IMR-90 (cell line): ENCODE results near the gene RPH3AL. TPM values are rescaled to one million over a fixed set of nuclear protein-coding genes. Genes with fewer than 3 reads are reported as not detected.

Source experiments
- ATAC-seq: fragments of 200-7000 bp; cut with Tn5 transposase; 2 replicates; pipeline ENCODE4 v1.9.1; 2020; ENCODE audit warnings: low read depth, mild to moderate bottlenecking, moderate library complexity
- BruUV-seq: library from RNA; stranded (reverse); fragments of 400-500 nt; replicated peaks from 2 replicates; lab custom pipeline; 2021; lab: Mats Ljungman, UMichigan
- CTCF ChIA-PET: fragments of 300-600 bp; formaldehyde crosslinking; extraction: SDS; loops from one replicate; lab custom pipeline; 2021; ENCODE audit warnings: antibody characterized with exemption; lab: Yijun Ruan, JAX
- POLR2A ChIA-PET: fragments of 300-600 bp; sonication (Branson Sonifier 250); formaldehyde crosslinking; loops from one replicate; lab custom pipeline; 2022; ENCODE audit warnings: antibody characterized with exemption; ENCODE audit not compliant: unreplicated experiment; lab: Charles Lee
- DNase-seq: peaks from one replicate; pipeline ENCODE4 v3.0.0; 2013
- H2AFZ ChIP-seq: replicated peaks from 2 replicates; pipeline ENCODE3; 2013; ENCODE audit warnings: low read length, mild to moderate bottlenecking; ENCODE audit not compliant: poor library complexity
- H2AK5ac ChIP-seq: 2 replicates; pipeline ENCODE4 v1.6.1; 2013; ENCODE audit warnings: low read depth, low read length, inconsistent platforms
- H2AK9ac ChIP-seq: replicated peaks from 2 replicates; pipeline ENCODE3; 2013; ENCODE audit warnings: mild to moderate bottlenecking, low read depth, low read length, moderate library complexity; ENCODE audit not compliant: poor library complexity
- H2BK120ac ChIP-seq: 2 replicates; pipeline ENCODE4 v1.6.1; 2013; ENCODE audit warnings: low read depth, low read length, inconsistent platforms
- H2BK15ac ChIP-seq: 3 replicates; pipeline ENCODE4 v1.6.1; 2013; ENCODE audit warnings: low read depth, low read length, inconsistent platforms
- H2BK20ac ChIP-seq: 2 replicates; pipeline ENCODE4 v1.6.1; 2013; ENCODE audit warnings: low read depth, mild to moderate bottlenecking, inconsistent platforms, low read length, moderate library complexity
- H2BK5ac ChIP-seq: 2 replicates; pipeline ENCODE4 v1.6.1; 2013; ENCODE audit warnings: mild to moderate bottlenecking, low read depth, low read length, inconsistent platforms; ENCODE audit not compliant: poor library complexity, severe bottlenecking
- H3K14ac ChIP-seq: replicated peaks from 2 replicates; pipeline ENCODE4 v1.6.1; 2013; ENCODE audit warnings: low read depth, low read length, inconsistent platforms
- H3K18ac ChIP-seq: 2 replicates; pipeline ENCODE4 v1.6.1; 2013; ENCODE audit warnings: low read depth, low read length, control low read depth
- H3K23ac ChIP-seq: 2 replicates; pipeline ENCODE4 v1.6.1; 2013; ENCODE audit warnings: low read depth, low read length, inconsistent platforms
- H3K27ac ChIP-seq: 2 replicates; pipeline ENCODE4 v1.5.1; 2013; ENCODE audit warnings: mild to moderate bottlenecking, control low read depth, low read length; ENCODE audit not compliant: insufficient read depth
- H3K27me3 ChIP-seq: 2 replicates; pipeline ENCODE4 v1.6.1; 2013; ENCODE audit warnings: low read length; ENCODE audit not compliant: control insufficient read depth, insufficient read depth
- H3K36me3 ChIP-seq: 2 replicates; pipeline ENCODE4 v1.6.1; 2013; ENCODE audit warnings: low read length, mixed read lengths; ENCODE audit not compliant: control insufficient read depth, insufficient read depth
- H3K4ac ChIP-seq: 2 replicates; pipeline ENCODE4 v1.6.1; 2013; ENCODE audit warnings: low read depth, low read length, inconsistent platforms
- H3K4me1 ChIP-seq: 2 replicates; pipeline ENCODE4 v1.6.1; 2013; ENCODE audit warnings: low read length, mixed read lengths; ENCODE audit not compliant: control insufficient read depth, insufficient read depth
- H3K4me2 ChIP-seq: 2 replicates; pipeline ENCODE4 v1.6.1; 2013; ENCODE audit warnings: low read depth, mild to moderate bottlenecking, control low read depth, low read length, moderate library complexity
- H3K4me3 ChIP-seq: 2 replicates; pipeline ENCODE4 v1.5.1; 2013; ENCODE audit warnings: low read depth, mild to moderate bottlenecking, control low read depth, low read length, moderate library complexity; ENCODE audit not compliant: insufficient read depth
- H3K56ac ChIP-seq: 2 replicates; pipeline ENCODE4 v1.6.1; 2013; ENCODE audit warnings: low read length, inconsistent platforms; ENCODE audit not compliant: insufficient read depth; ENCODE audit errors: extremely low read depth
- H3K79me1 ChIP-seq, 2 experiments: 2 replicates each; pipeline ENCODE4 v1.6.1; 2013; ENCODE audit warnings: low read length in 2 of 2, inconsistent platforms in 1 of 2, low read depth in 1 of 2
- H3K9ac ChIP-seq: 2 replicates; pipeline ENCODE4 v1.6.1; 2013; ENCODE audit warnings: low read depth, low read length, control low read depth
- H3K9me1 ChIP-seq: 2 replicates; pipeline ENCODE4 v1.6.1; 2013; ENCODE audit warnings: low read length, inconsistent platforms; ENCODE audit not compliant: insufficient read depth
- H3K9me3 ChIP-seq: 2 replicates; pipeline ENCODE4 v1.6.1; 2013; ENCODE audit warnings: low read length; ENCODE audit not compliant: control insufficient read depth, insufficient read depth
- H4K20me1 ChIP-seq: 2 replicates; pipeline ENCODE4 v1.6.1; 2013; ENCODE audit warnings: low read length, inconsistent platforms; ENCODE audit not compliant: insufficient read depth
- H4K5ac ChIP-seq: 2 replicates; pipeline ENCODE4 v1.6.1; 2013; ENCODE audit warnings: mild to moderate bottlenecking, low read depth, low read length, control low read depth
- H4K8ac ChIP-seq, 2 experiments: 2 replicates each; pipeline ENCODE4 v1.6.1; 2013; ENCODE audit warnings: low read depth in 2 of 2, low read length in 2 of 2, control low read depth in 1 of 2, inconsistent platforms in 1 of 2
- H4K91ac ChIP-seq: 2 replicates; pipeline ENCODE4 v1.6.1; 2013; ENCODE audit warnings: low read depth, low read length, inconsistent platforms; ENCODE audit not compliant: insufficient read depth
- BHLHE40 ChIP-seq: fragments of 150-350 bp; IDR thresholded peaks from 2 replicates; pipeline ENCODE4 v1.6.1; 2016; ENCODE audit warnings: mild to moderate bottlenecking, low read depth, low read length
- CEBPB ChIP-seq: IDR thresholded peaks from 2 replicates; pipeline ENCODE4 v1.6.1; 2012; ENCODE audit warnings: low read depth, low read length, improper control_type of control experiment
- CHD1 ChIP-seq: IDR thresholded peaks from 2 replicates; pipeline ENCODE4 v1.6.1; 2012; ENCODE audit warnings: low read depth, low read length, improper control_type of control experiment
- FOS ChIP-seq: fragments of 150-350 bp; IDR thresholded peaks from 2 replicates; pipeline ENCODE4 v1.6.1; 2016; ENCODE audit warnings: low read depth, low read length
- MAFK ChIP-seq: IDR thresholded peaks from 2 replicates; pipeline ENCODE4 v1.6.1; 2012; ENCODE audit warnings: low read depth, low read length, improper control_type of control experiment
- MAZ ChIP-seq: IDR thresholded peaks from 2 replicates; pipeline ENCODE4 v1.6.1; 2012; ENCODE audit warnings: low read depth, mild to moderate bottlenecking, low read length, improper control_type of control experiment, moderate library complexity, borderline replicate concordance
- MXI1 ChIP-seq: IDR thresholded peaks from 2 replicates; pipeline ENCODE4 v1.6.1; 2012; ENCODE audit warnings: low read depth, mild to moderate bottlenecking, low read length, moderate library complexity, borderline replicate concordance
- NFE2L2 ChIP-seq: fragments of 150-350 bp; IDR thresholded peaks from 2 replicates; pipeline ENCODE4 v1.6.1; 2016; ENCODE audit warnings: low read depth, mild to moderate bottlenecking, low read length
- POLR2A ChIP-seq: IDR thresholded peaks from 2 replicates; pipeline ENCODE4 v1.6.1; 2012; ENCODE audit warnings: mild to moderate bottlenecking, low read depth, low read length
- RAD21 ChIP-seq: IDR thresholded peaks from 2 replicates; pipeline ENCODE4 v1.6.1; 2012; ENCODE audit warnings: low read length, improper control_type of control experiment
- RCOR1 ChIP-seq: IDR thresholded peaks from 2 replicates; pipeline ENCODE4 v1.6.1; 2012; ENCODE audit warnings: mild to moderate bottlenecking, low read length, improper control_type of control experiment; ENCODE audit not compliant: insufficient replicate concordance
- RFX5 ChIP-seq: IDR thresholded peaks from 2 replicates; pipeline ENCODE4 v1.8.0; 2012; ENCODE audit warnings: low read depth, mild to moderate bottlenecking, low read length, moderate library complexity
- SMC3 ChIP-seq: fragments of 150-350 bp; IDR thresholded peaks from 2 replicates; pipeline ENCODE4 v1.6.1; 2016; ENCODE audit warnings: low read depth, mild to moderate bottlenecking, antibody characterized with exemption, low read length, moderate library complexity
- WGBS, 2 experiments: methylation state at CpG; one replicate each; pipeline versions ENCODE4 v1.1.5 to v1.1.7; 2013; ENCODE audit warnings: missing lambda C conversion rate in 2 of 2; ENCODE audit not compliant: insufficient read length in 1 of 2; ENCODE audit errors: extremely low coverage in 2 of 2; 5-methylcytosine and 5-hydroxymethylcytosine counted together
- dilution Hi-C: fragments of 300-500 bp; cut with HindIII; formaldehyde crosslinking; loops from one replicate; pipeline ENCODE4 v1.14.3; 2018; ENCODE audit warnings: low sequenced_read_pairs; ENCODE audit not compliant: unreplicated experiment
- in situ Hi-C: fragments of 300-500 bp; cut with MboI; formaldehyde crosslinking; loops from 3 replicates; pipeline ENCODE4 v1.14.3; 2019; ENCODE audit warnings: low sequenced_read_pairs, inconsistent platforms, mixed read lengths
- intact Hi-C: fragments of 100-400 bp; cut with micrococcal nuclease; formaldehyde crosslinking; loops from 2 replicates; pipeline ENCODE4 v1.10.0; 2022
- polyA plus RNA-seq, 3 experiments: library from polyadenylated mRNA; depleted of rRNA; stranded (reverse); fragments of >200 nt; gene quantifications; 2 replicates each; pipeline ENCODE4 v1.2.3, GENCODE V29; 2012; ENCODE audit warnings: low replicate concordance in 1 of 3
- total RNA-seq: library from RNA; depleted of rRNA; stranded (reverse); fragments of >200 nt; gene quantifications from 2 replicates; pipeline ENCODE4 v1.2.3, GENCODE V29; 2012
- TF ChIP-seq, protein P1 (sequence below): fragments of 150-350 bp; IDR thresholded peaks from 2 replicates; pipeline ENCODE4 v1.6.1; 2016; ENCODE audit warnings: low read depth, mild to moderate bottlenecking, low read length, moderate library complexity, borderline replicate concordance
- TF ChIP-seq, protein P2 (sequence below): fragments of 150-350 bp; IDR thresholded peaks from 2 replicates; pipeline ENCODE4 v1.6.1; 2017; ENCODE audit warnings: mild to moderate bottlenecking, antibody characterized with exemption, low read length, low read depth
- TF ChIP-seq, protein P3 (sequence below): conservative IDR thresholded peaks from 2 replicates; pipeline ENCODE4 v1.5.1; 2012; ENCODE audit warnings: mild to moderate bottlenecking, low read depth, low read length, improper control_type of control experiment

RPH3AL gene
- total and polyA plus RNA-seq, 2 of the 4 experiments (the other 2 are of a cell fraction) = 1.8 to 2.5 TPM

DNA sequence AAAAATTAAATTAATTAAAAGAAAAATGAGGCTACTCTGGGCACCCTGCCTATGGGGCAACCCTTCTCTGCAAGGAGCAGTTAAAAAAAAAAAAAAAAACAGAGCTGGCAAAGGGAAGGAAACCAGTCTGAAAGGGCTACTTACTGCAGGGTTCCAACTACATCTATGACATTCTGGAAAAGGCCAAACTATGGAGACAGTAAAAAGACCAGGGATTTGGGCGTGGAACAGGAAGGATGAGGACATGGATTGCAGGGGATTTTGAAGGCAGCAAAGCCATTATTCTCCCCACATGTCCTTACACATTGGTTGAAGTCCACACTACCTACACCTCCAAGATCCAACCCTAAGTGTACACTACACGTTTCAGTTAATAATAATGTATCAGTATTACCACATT, 4.6 kb downstream of the RPH3AL start:
- H3K4me1 ChIP-seq = peaks cover 2% of the 10 kb centered on the region; the same call in 1 of the 2 replicates
- no peak overlapping the region for H3K56ac ChIP-seq
- H4K8ac ChIP-seq = no peak overlapping the region
- H2AFZ ChIP-seq = no peak overlapping the region
- POLR2A ChIA-PET = no interaction called here
- ATAC-seq = no peak
- H2BK5ac ChIP-seq = no peak overlapping the region
- no peak overlapping the region for H4K91ac ChIP-seq
- H2BK20ac ChIP-seq = no peak overlapping the region
- TF ChIP-seq CHD1 (no peak), MAZ (no peak), SMC3 (no peak), BHLHE40 (no peak), FOS (no peak), RFX5 (no peak), MXI1 (no peak), CEBPB (no peak), MAFK (no peak), NFE2L2 (no peak), RCOR1 (no peak), POLR2A (no peak), RAD21 (no peak)
- TF ChIP-seq, protein P1, sequence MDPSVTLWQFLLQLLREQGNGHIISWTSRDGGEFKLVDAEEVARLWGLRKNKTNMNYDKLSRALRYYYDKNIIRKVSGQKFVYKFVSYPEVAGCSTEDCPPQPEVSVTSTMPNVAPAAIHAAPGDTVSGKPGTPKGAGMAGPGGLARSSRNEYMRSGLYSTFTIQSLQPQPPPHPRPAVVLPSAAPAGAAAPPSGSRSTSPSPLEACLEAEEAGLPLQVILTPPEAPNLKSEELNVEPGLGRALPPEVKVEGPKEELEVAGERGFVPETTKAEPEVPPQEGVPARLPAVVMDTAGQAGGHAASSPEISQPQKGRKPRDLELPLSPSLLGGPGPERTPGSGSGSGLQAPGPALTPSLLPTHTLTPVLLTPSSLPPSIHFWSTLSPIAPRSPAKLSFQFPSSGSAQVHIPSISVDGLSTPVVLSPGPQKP = no peak
- TF ChIP-seq, protein P2, sequence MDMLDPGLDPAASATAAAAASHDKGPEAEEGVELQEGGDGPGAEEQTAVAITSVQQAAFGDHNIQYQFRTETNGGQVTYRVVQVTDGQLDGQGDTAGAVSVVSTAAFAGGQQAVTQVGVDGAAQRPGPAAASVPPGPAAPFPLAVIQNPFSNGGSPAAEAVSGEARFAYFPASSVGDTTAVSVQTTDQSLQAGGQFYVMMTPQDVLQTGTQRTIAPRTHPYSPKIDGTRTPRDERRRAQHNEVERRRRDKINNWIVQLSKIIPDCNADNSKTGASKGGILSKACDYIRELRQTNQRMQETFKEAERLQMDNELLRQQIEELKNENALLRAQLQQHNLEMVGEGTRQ = no peak
- TF ChIP-seq, protein P3, sequence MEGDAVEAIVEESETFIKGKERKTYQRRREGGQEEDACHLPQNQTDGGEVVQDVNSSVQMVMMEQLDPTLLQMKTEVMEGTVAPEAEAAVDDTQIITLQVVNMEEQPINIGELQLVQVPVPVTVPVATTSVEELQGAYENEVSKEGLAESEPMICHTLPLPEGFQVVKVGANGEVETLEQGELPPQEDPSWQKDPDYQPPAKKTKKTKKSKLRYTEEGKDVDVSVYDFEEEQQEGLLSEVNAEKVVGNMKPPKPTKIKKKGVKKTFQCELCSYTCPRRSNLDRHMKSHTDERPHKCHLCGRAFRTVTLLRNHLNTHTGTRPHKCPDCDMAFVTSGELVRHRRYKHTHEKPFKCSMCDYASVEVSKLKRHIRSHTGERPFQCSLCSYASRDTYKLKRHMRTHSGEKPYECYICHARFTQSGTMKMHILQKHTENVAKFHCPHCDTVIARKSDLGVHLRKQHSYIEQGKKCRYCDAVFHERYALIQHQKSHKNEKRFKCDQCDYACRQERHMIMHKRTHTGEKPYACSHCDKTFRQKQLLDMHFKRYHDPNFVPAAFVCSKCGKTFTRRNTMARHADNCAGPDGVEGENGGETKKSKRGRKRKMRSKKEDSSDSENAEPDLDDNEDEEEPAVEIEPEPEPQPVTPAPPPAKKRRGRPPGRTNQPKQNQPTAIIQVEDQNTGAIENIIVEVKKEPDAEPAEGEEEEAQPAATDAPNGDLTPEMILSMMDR = no peak
- no CpG with 5 or more reads among the region's 2 CpGs for WGBS, 2 experiments
- no peak overlapping the region for H3K18ac ChIP-seq
- H3K27me3 ChIP-seq = peaks cover 1% of the 10 kb centered on the region; the same call in 1 of the 2 replicates
- H2BK120ac ChIP-seq = no peak overlapping the region
- CTCF ChIA-PET = no interaction called here
- H3K9ac ChIP-seq = no peak overlapping the region
- H3K4ac ChIP-seq = no peak overlapping the region
- H2AK5ac ChIP-seq = no peak overlapping the region
- H3K36me3 ChIP-seq = no peaks in the 10 kb centered on the region
- in situ Hi-C loops (no loop called here), intact Hi-C loops (no loop called here), dilution Hi-C loops (no loop called here)
- no peak overlapping the region for H3K4me2 ChIP-seq
- no peaks in the 10 kb centered on the region for H3K9me1 ChIP-seq
- no peak for DNase-seq
- no peak overlapping the region for H3K14ac ChIP-seq
- H4K5ac ChIP-seq = no peak overlapping the region
- no peaks in the 10 kb centered on the region for H3K9me3 ChIP-seq
- no TSS peak for BruUV-seq
- H3K79me1 ChIP-seq = no peaks in the 10 kb centered on the region; a peak in 1 of 4 replicates
- H2BK15ac ChIP-seq = no peak overlapping the region
- H3K27ac ChIP-seq = no peak overlapping the region
- no peaks in the 10 kb centered on the region for H4K20me1 ChIP-seq
- H2AK9ac ChIP-seq = no peak overlapping the region
- H3K23ac ChIP-seq = no peak overlapping the region
- no peak overlapping the region for H3K4me3 ChIP-seq
